ENCODE results near the gene NUP133.

NUP133 gene

DNA sequence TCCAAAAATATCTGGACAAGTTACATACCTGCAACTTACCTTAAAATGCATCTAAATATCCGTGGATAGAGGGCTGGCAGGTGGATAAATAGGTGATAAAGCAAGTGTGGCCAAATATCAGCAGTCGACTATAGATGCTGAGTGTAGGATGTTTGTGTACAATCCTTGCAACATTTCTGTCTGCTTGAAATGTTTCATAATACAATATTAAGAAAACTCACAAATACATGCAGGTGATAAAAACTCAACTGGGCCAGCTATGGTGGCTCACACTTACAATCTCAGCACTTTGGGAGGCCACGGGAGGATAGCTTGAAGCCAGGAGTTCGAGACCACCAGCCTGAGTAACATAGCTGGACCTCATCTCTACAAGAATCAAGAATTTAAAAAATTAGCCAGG lies 115.2 kb downstream of the NUP133 start:
- DNase-seq, result no peak
- intact Hi-C loops (cut with DNase I), result no loop called here
